ENCODE measurements around the gene TAS2R60. TPM values are rescaled to one million over a fixed set of nuclear protein-coding genes. Genes with fewer than 3 reads are reported as not detected.
"Not testable (repeated sequence)": the region's sequence is repeated elsewhere in the genome, so short reads cannot be mapped to it uniquely, and the experiment has no call there.

The TAS2R60 gene
- total and polyA plus RNA-seq, 4 experiments from 2014 or later, result 0.36 to 1.4 (median 0.92) TPM

DNA sequence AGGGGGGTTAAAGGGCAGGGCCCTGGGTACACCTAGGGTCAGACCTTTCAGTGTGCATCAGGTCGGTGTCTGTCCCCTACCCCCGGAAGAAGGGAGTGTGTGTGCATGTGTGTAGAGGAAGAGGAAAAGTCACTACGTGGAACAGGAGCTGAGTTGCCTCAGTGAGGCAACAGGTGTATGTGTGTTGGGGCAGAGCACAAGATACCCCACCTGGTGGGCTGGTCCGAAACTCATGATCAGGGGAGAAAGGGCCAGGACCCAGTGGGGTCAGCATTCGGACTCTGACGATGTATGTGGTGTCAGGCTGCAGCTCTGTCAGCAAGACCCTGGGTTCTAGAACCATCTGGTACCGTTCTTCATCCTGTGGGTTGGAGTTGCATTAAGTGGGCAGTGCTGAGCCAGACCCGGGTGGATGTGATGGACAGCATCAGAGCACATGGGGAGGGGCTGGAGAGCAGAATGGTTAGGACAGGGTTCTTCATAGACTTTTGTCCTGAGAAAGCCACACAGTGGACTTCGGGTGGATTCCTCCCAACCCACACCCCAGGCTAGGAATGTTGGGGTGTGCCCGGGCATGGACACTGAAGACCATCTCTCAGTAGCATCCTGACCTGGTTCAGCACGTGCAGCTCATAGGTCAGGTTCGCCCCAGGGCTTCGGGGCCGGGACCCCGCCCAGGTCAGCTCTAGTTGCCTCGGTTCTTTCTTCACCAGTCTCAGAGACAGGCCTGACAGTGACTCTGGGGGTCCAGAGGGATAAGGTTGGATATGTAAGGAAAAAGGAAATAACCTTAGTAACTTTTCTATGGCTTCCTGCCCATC, 45.3 kb upstream of the TAS2R60 start:
- Histone ChIP-seq H3K9me3 (ENCODE audit: control insufficient read depth in 1 of 2, low read length in 2 of 2) (no peaks in the 10 kb centered on the region), H3K36me3 (ENCODE audit: insufficient read depth, low read length) (peaks cover 28% of the 10 kb centered on the region), H3K4me1 (ENCODE audit: insufficient read depth, low read length) (no peaks in the 10 kb centered on the region), H3K27me3 (ENCODE audit: insufficient read depth, low read length) (no peaks in the 10 kb centered on the region), H3K27ac (ENCODE audit: low read depth, low read length) (no peak overlapping the region), H3K4me3 (ENCODE audit: low read length in 2 of 2) (no peak overlapping the region)
- intact Hi-C loops (cut with micrococcal nuclease), result no loop called here
- Mint-ChIP-seq H3K27ac (peak overlapping the region in 4 of 7 donors; percentile 24 to 76 (median 50)), H3K4me3 (no peak overlapping the region), H3K27me3 (no peaks in the 10 kb centered on the region), H3K36me3 (peaks cover 24 to 54% of the 10 kb centered on the region in 2 donors), H3K9me3 (no peaks in the 10 kb centered on the region), H3K4me1 (peaks cover 4 to 18% (median 9%) of the 10 kb centered on the region in 4 donors)
- DNase-seq, result no peak
- CTCF ChIA-PET (ENCODE audit: partially characterized antibody), result interaction anchor here (0.5 to 2.8 kb wide), 3 partner anchors 18 to 849 kb away, joined by 3 to 9 read pairs (median 5); no protein-coding TSS in a partner anchor
- POLR2A ChIA-PET (ENCODE audit: partially characterized antibody), result interaction anchor here (1.1 to 3.5 kb wide), 3 partner anchors 10 to 18 kb away, joined by 3 to 15 read pairs (median 9); partner anchors contain the start of gene EPHA1

GRCh38 chr7:143398616-143399015, 44.6 kb upstream of the TAS2R60 start:
- DNase-seq, result no peak
- H3K9me3 Mint-ChIP-seq, result no peaks in the 10 kb centered on the region
- ChIA-PET POLR2A (ENCODE audit: partially characterized antibody) (interaction anchor here (1.1 to 1.9 kb wide), 2 partner anchors 14 to 19 kb away, joined by 3 to 9 read pairs; no protein-coding TSS in a partner anchor), CTCF (ENCODE audit: partially characterized antibody) (interaction anchor here (0.5 to 2.8 kb wide), 3 partner anchors 18 to 849 kb away, joined by 3 to 9 read pairs (median 5); no protein-coding TSS in a partner anchor)
- no peaks in the 10 kb centered on the region for H3K4me1 ChIP-seq (ENCODE audit: insufficient read depth, low read length)
- peaks cover 22 to 50% of the 10 kb centered on the region in 2 donors for H3K36me3 Mint-ChIP-seq
- H3K27me3 ChIP-seq (ENCODE audit: insufficient read depth, low read length), result no peaks in the 10 kb centered on the region
- no peak overlapping the region for H3K4me3 Mint-ChIP-seq
- no peaks in the 10 kb centered on the region for H3K9me3 ChIP-seq (ENCODE audit: control insufficient read depth in 1 of 2, low read length in 2 of 2)
- H3K27me3 Mint-ChIP-seq, result no peaks in the 10 kb centered on the region
- peak overlapping the region in 1 of 7 donors; percentile 13 for H3K27ac Mint-ChIP-seq
- H3K4me3 ChIP-seq (ENCODE audit: low read length in 2 of 2), result no peak overlapping the region
- no peak overlapping the region for H3K27ac ChIP-seq (ENCODE audit: low read depth, low read length)
- H3K4me1 Mint-ChIP-seq, result peaks cover 7 to 22% (median 12%) of the 10 kb centered on the region in 4 donors
- H3K36me3 ChIP-seq (ENCODE audit: insufficient read depth, low read length), result peaks cover 24% of the 10 kb centered on the region
- intact Hi-C loops (cut with micrococcal nuclease), result no loop called here

DNA sequence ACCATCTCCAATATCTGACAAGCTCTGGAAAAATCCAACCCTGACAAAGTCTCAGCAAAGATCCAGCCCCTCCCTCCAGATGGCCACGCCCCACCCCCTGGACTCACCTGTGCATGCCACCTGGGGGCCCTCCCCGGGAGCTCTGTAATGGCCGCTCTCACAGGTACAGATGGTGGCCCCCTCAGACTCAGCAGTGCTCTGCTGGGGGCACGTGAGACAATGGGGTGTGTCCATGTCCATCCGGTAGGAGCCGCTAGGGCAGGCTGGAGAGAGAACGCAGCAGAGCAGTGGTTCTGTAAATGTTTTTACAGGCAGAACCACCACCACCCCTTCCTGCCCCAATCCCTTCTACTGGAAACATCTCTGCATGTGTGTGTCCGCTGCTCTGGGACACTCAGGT, 44.1 kb upstream of the TAS2R60 start:
- intact Hi-C loops (cut with micrococcal nuclease), result no loop called here

GRCh38 chr7:143399642-143400041, 43.6 kb upstream of the TAS2R60 start:
- peaks cover under 1% of the 10 kb centered on the region for H3K4me1 ChIP-seq (ENCODE audit: insufficient read depth, low read length)
- Mint-ChIP-seq H3K27me3 (no peaks in the 10 kb centered on the region), H3K4me1 (peaks cover 10 to 30% (median 18%) of the 10 kb centered on the region in 4 donors), H3K9me3 (no peaks in the 10 kb centered on the region), H3K4me3 (no peak overlapping the region), H3K36me3 (peaks cover 22 to 48% of the 10 kb centered on the region in 2 donors), H3K27ac (no peak overlapping the region)
- no peak for DNase-seq
- H3K27ac ChIP-seq (ENCODE audit: low read depth, low read length), result no peak overlapping the region
- intact Hi-C loops (cut with micrococcal nuclease), result no loop called here
- no peaks in the 10 kb centered on the region for H3K9me3 ChIP-seq (ENCODE audit: control insufficient read depth in 1 of 2, low read length in 2 of 2)
- H3K36me3 ChIP-seq (ENCODE audit: insufficient read depth, low read length), result peaks cover 24% of the 10 kb centered on the region
- POLR2A ChIA-PET (ENCODE audit: partially characterized antibody), result interaction anchor here (1.9 to 10.9 kb wide), 2 partner anchors 17 to 20 kb away, joined by 9 to 215 read pairs; partner anchors contain the start of gene ZYX
- H3K27me3 ChIP-seq (ENCODE audit: insufficient read depth, low read length), result no peaks in the 10 kb centered on the region
- no peak overlapping the region for H3K4me3 ChIP-seq (ENCODE audit: low read length in 2 of 2)
- CTCF ChIA-PET (ENCODE audit: partially characterized antibody), result interaction anchor here (2.8 kb wide), 1 partner anchor 17 kb away, joined by 9 read pairs; no protein-coding TSS in a partner anchor

More for the DNA sequence above, 44.1 kb upstream of the TAS2R60 start:
- no peak overlapping the region for H3K27ac ChIP-seq (ENCODE audit: low read depth, low read length)
- Mint-ChIP-seq H3K27me3 (no peaks in the 10 kb centered on the region), H3K36me3 (peaks cover 22 to 46% of the 10 kb centered on the region in 2 donors), H3K9me3 (no peaks in the 10 kb centered on the region), H3K4me3 (no peak overlapping the region), H3K27ac (no peak overlapping the region), H3K4me1 (peaks cover 7 to 27% (median 15%) of the 10 kb centered on the region in 4 donors)
- H3K36me3 ChIP-seq (ENCODE audit: insufficient read depth, low read length), result peaks cover 24% of the 10 kb centered on the region
- H3K9me3 ChIP-seq (ENCODE audit: control insufficient read depth in 1 of 2, low read length in 2 of 2), result no peaks in the 10 kb centered on the region
- H3K4me1 ChIP-seq (ENCODE audit: insufficient read depth, low read length), result no peaks in the 10 kb centered on the region
- POLR2A ChIA-PET (ENCODE audit: partially characterized antibody), result interaction anchor here (1.9 kb wide), 1 partner anchor 19 kb away, joined by 9 read pairs; no protein-coding TSS in a partner anchor
- H3K4me3 ChIP-seq (ENCODE audit: low read length in 2 of 2), result no peak overlapping the region
- no peaks in the 10 kb centered on the region for H3K27me3 ChIP-seq (ENCODE audit: insufficient read depth, low read length)
- CTCF ChIA-PET (ENCODE audit: partially characterized antibody), result interaction anchor here (1.6 to 2.8 kb wide), 2 partner anchors 17 to 184 kb away, joined by 5 to 9 read pairs; no protein-coding TSS in a partner anchor
- DNase-seq, result no peak

GRCh38 chr7:143401265-143401664, 42.0 kb upstream of the TAS2R60 start:
- peaks cover 19 to 39% (median 28%) of the 10 kb centered on the region in 4 donors for H3K4me1 Mint-ChIP-seq
- H3K9me3 ChIP-seq (ENCODE audit: control insufficient read depth in 1 of 2, low read length in 2 of 2), result no peaks in the 10 kb centered on the region
- POLR2A ChIA-PET (ENCODE audit: partially characterized antibody), result interaction anchor here (1.1 to 10.9 kb wide), 4 partner anchors 11 to 26 kb away, joined by 6 to 215 read pairs (median 8); partner anchors contain the start of gene ZYX
- no peak overlapping the region for H3K4me3 Mint-ChIP-seq
- H3K4me1 ChIP-seq (ENCODE audit: insufficient read depth, low read length), result peaks cover 17% of the 10 kb centered on the region
- intact Hi-C loops (cut with micrococcal nuclease), result no loop called here
- no peak overlapping the region for H3K4me3 ChIP-seq (ENCODE audit: low read length in 2 of 2)
- DNase-seq, result no peak
- H3K27me3 Mint-ChIP-seq, result no peaks in the 10 kb centered on the region
- H3K36me3 ChIP-seq (ENCODE audit: insufficient read depth, low read length), result peaks cover 17% of the 10 kb centered on the region
- CTCF ChIA-PET (ENCODE audit: partially characterized antibody), result interaction anchor here (0.8 to 9.8 kb wide), 3 partner anchors 15 to 26 kb away, joined by 4 to 129 read pairs (median 9); partner anchors contain the start of gene ZYX
- peaks cover 18 to 40% of the 10 kb centered on the region in 2 donors for H3K36me3 Mint-ChIP-seq
- peaks cover 0 to 2% (median 0%) of the 10 kb centered on the region in 8 donors for H3K9me3 Mint-ChIP-seq
- no peak overlapping the region for H3K27ac ChIP-seq (ENCODE audit: low read depth, low read length)
- no peaks in the 10 kb centered on the region for H3K27me3 ChIP-seq (ENCODE audit: insufficient read depth, low read length)
- peak overlapping the region in 4 of 7 donors; percentile 64 to 77 (median 70) for H3K27ac Mint-ChIP-seq

- POLR2A ChIA-PET (ENCODE audit: partially characterized antibody), result interaction anchor here (1.1 to 10.9 kb wide), 4 partner anchors 12 to 27 kb away, joined by 6 to 215 read pairs (median 8); partner anchors contain the start of gene ZYX
- H3K9me3 ChIP-seq (ENCODE audit: control insufficient read depth in 1 of 2, low read length in 2 of 2); H3K27me3 ChIP-seq (ENCODE audit: insufficient read depth, low read length); H3K27me3 Mint-ChIP-seq; intact Hi-C loops (cut with micrococcal nuclease); H3K4me3 Mint-ChIP-seq; H3K9me3 Mint-ChIP-seq; DNase-seq; H3K27ac ChIP-seq (ENCODE audit: low read depth, low read length); H3K4me3 ChIP-seq (ENCODE audit: low read length in 2 of 2): not testable (repeated sequence)
- CTCF ChIA-PET (ENCODE audit: partially characterized antibody), result interaction anchor here (0.8 to 9.8 kb wide), 6 partner anchors 9 to 162 kb away, joined by 3 to 129 read pairs (median 4); partner anchors contain the start of gene ZYX
- Histone ChIP-seq H3K4me1 (ENCODE audit: insufficient read depth, low read length) (peaks cover 26% of the 10 kb centered on the region), H3K36me3 (ENCODE audit: insufficient read depth, low read length) (peaks cover 16% of the 10 kb centered on the region)
- peaks cover 18 to 35% of the 10 kb centered on the region in 2 donors for H3K36me3 Mint-ChIP-seq
- H3K4me1 Mint-ChIP-seq, result peaks cover 29 to 48% (median 37%) of the 10 kb centered on the region in 4 donors
- H3K27ac Mint-ChIP-seq, result peak overlapping the region in 3 of 7 donors; percentile 41 to 73 (median 48)
Measured at GRCh38 chr7:143402233-143402632, 41.0 kb upstream of the TAS2R60 start.
